AG08395 (cell line): Measurements from ENCODE around the gene FSTL5.

ENCODE experiments used
- DNase-seq: peaks from one replicate; pipeline ENCODE4 v3.0.0; 2012; ENCODE audit warnings: mixed read lengths, low spot score

Gene FSTL5

DNA sequence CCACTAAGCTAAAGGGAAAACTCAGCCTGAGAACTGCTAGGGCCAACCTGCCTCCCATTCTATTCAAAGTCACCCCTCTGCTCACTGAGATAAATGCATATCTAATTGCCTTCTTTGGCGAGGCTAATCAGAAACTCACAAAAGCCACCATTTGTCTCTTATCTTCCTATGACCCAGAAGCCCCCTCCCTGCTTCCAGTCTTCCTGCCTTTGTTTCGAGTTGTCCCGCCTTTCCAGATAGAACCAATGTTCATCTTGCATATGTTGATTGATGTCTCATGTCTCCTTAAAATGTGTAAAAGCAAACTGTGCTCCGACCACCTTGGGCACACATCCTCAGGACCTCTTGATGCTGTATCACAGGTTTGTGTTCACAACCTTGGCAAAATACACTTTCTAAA is 459.8 kb downstream of the FSTL5 start:
- DNase-seq = no peak

DNA sequence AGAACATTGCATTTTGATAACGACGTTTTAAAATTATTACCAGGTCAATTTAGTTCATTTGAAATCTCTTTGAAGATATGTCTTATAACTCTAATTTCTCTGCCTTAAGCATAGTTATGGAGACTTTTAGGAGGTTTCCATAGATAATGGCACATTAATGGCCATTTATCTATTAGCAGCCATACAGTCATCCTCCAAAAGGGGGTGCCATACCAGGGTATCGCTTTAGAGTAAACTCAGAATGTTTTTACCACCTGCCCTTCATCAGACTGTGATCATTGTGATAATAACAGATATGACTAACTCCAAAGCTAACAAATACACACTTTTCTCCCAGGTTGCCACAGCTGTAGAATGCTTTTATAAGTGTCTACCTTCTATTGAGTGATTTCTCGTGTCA is 461.5 kb downstream of the FSTL5 start:
- DNase-seq = no peak

DNA sequence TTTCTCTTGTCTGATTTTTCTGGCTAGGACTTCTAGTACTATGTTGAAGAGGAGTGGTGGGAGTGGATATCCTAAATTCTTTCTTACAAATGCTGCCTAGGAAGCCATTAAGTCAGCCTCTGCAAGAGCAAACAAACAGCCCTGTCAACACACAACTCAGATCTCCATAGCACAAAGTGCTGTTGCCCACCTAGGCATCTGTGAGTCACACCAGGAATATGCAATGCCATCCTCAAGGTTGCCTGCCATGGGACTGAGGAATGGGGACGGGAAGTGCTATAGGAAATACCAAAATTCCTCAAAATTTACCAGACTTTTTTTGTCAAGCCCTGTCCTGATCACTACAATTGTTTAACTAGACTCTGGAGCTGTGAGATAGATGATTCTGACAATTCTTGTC is 466.9 kb downstream of the FSTL5 start:
- DNase-seq = no peak

DNA sequence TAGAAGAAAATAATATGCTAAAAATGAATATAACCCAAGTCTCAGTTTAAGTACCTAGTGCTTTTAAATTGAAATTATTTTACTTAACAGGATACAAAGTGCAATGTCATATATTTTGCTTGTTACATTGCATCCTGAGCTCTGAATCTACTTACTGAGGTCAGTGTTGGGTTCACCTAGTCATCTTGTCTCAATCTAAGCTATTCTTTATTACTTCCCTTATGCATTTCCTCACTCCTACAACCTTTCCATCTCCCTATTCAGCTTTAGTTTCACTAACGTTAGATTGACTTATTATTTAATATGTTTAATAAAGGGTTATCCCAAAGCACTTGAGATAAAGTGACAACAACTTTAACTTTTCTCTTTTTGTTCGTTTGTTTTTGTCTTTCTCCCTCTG is 483.7 kb downstream of the FSTL5 start:
- DNase-seq = no peak

DNA sequence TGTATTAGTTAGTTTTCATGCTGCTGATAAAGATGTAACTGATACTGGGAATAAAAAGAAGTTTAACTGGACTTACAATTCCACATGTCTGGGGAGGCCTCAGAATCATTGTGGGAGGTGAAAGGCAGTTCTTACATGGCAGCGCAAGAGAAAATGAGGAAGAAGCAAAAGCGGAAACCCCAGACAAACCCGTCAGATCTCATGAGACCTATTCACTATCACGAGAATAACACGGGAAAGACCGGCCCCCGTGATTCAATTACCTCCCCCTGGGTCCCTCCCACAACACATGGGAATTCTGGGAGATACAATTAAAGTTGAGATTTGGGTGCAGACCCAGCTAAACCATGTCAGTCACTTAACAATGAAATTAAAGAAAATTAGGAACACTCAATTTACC is 499.1 kb downstream of the FSTL5 start:
- DNase-seq = no peak

DNA sequence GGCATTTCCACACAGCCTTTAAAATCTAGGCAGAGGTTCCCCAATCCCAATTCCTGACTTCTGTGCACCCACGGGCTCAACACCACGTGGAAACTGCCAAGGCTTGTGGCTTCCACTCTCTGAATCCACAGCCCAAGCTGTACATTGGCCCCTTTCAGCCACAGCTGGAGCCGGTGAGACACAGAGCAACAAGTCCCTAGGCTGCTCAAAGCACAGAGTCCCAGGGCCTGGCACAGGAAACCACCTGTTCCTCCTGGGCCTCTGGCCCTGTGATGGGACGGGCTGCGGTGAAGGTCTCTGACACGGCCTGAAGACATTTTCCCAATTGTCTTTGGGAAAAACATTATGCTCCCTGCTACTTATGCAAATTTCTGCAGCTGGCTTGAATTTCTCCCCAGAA is 500.0 kb downstream of the FSTL5 start:
- no peak for DNase-seq

DNA sequence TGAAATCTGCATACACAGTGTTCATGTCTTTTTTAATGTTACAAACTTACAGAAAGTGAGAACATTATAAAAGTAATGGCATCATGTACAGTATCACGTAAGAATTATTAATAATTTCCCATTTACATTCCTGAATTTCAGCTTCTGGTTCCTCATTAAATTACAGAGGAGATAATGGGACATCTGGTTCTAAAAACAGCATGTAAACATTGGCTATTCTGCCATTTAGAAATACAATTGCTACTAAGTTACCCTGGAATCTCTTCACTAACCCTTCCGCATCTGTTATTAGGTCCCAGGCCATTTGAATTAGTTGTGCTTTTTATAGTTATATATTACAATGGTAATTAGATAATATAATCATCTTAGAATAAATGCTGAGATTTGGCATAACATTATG is 505.1 kb downstream of the FSTL5 start:
- DNase-seq = no peak

DNA sequence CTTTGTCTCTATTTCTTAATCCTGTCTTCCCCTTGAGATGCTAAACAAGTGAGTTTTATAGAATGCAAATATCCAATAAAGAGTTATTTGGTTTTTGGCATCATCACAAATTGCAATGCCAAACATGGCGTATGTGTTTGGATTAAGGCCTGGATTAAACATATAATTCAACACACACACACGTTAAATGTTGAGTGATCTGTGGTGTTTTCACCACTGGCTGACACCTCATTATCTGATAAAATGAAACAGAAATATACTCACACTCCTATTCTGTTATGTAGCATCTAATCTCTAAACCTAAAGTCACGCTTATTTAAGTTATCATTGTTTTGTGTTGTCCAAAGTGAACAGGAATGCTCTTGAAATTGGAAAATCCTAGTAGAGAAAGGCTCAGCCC is 506.2 kb downstream of the FSTL5 start:
- DNase-seq = no peak

DNA sequence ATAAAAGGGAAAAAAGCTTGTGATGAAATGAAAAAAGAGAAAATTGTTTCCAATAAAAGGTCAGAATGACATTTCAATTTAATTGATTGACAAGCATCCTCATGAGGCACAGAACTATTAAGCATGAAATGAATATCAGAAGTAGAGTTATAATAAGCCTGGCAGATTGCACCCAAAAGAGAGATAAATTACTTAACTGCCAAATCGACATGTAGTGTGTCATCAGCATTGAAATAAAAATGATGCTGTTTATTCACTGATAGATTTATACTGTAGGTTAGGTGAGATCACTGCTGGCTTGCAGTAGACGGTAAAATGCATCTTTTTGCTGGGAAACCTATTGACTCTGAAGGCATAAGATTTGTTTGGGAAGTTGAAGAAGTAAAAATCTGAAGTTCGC is 507.2 kb downstream of the FSTL5 start:
- no peak for DNase-seq

DNA sequence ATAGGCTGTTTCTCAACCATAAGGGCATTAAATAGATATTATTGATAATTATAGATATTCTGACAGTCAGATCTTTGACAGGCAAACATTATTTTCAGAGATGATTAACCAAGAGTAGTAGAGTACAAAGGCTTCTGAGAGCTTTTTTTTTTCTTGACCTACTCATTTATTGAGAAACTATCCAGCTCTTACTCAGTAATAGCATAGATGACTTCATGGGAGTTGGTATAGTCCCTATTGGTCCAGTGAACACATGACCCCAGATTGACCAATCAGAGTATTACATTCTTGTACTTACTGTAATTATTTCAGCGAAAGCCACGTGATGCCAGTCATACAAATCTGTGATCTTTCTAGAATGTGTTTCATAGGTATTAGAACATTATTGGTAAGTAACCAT is 508.7 kb downstream of the FSTL5 start:
- no peak for DNase-seq

DNA sequence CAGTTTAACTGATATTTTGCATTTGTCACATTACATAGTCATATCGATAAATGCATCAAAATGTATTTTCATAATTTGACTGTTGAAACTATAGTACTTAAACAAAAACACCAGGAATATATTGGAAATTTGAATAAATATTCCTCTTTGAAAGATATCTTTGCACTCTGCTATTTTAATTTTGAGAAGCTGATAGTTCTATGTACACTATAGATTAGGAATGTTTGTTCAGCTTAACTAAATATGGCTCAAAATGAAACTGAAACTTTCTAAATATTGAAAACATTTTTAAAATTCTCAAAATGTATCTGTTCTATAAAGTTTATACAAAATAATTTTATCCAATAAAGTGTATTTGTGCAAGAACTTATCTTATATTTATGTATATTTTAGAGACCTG is 510.1 kb downstream of the FSTL5 start:
- DNase-seq = no peak

DNA sequence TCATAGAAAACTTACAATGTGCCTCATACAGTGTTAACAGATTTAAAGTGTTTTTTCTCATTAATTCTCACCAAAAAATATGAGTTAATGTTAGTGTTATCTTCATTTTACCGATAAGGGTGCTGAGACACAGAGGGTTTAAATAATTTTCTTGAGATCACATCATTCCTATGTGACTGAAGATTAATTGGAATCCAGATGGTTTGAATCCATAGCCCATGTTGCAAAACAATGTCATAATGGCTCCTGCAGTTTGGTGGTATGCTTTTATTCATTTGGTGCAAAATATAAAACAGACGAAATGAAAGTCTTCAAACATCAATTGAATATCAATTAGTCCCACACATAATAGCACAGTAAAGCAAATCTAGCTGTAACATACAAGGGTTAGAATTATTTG is 512.2 kb downstream of the FSTL5 start:
- DNase-seq = no peak

DNA sequence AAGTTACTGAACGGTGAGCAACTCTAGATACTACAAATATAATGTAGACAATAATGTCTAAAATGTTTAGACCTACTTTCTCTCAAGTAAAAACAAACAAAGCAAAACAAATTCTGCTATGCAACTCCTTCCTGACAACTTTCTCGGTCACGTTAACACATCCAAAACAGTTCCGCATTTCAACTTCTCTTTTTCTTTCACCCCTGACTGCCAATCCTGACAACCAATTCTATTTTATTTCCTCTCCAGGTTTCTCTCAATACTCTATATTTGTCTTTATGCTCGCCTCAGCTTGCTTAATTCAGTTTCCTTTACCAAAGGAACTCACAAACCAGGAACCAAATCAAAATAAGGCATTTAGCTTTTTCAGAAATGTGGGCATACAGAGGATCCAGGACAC is 513.0 kb downstream of the FSTL5 start:
- no peak for DNase-seq

DNA sequence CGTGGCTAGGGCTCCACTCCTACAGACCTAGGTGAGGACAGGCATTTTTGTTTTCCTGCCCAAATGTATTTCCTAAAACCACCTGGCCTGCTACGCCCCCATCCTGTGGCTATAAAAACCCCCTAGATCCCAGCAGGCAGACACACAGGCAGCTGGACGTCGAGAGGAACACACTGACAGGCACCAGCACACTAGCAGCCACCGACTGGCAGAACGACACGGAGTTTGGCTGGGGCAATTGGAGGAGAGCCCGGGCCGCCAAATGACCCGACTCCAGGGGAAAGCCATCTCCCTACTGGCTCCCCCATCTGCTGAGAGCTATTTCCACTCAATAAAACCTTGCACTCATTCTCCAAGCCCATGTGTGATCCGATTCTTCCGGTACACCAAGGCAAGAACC is 516.0 kb downstream of the FSTL5 start:
- no peak for DNase-seq

DNA sequence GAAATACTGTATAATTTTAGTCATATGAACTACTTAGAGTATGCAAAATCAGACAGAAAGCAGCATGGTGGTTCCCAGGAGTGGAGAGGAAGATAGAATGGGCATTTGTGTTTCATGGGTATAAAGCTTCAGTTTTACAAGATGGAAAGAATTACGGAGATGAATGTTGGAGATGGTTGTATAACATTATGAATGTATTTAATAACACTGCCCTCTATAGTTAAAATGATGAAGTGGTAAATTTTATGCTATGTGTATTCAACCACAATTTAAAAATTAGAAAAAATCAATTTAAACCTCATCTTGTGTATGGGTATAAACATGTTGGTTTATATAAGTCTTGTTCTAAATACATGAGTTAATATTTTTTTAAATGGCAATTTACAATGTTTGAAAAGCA is 521.1 kb downstream of the FSTL5 start:
- DNase-seq = peak; percentile 2

DNA sequence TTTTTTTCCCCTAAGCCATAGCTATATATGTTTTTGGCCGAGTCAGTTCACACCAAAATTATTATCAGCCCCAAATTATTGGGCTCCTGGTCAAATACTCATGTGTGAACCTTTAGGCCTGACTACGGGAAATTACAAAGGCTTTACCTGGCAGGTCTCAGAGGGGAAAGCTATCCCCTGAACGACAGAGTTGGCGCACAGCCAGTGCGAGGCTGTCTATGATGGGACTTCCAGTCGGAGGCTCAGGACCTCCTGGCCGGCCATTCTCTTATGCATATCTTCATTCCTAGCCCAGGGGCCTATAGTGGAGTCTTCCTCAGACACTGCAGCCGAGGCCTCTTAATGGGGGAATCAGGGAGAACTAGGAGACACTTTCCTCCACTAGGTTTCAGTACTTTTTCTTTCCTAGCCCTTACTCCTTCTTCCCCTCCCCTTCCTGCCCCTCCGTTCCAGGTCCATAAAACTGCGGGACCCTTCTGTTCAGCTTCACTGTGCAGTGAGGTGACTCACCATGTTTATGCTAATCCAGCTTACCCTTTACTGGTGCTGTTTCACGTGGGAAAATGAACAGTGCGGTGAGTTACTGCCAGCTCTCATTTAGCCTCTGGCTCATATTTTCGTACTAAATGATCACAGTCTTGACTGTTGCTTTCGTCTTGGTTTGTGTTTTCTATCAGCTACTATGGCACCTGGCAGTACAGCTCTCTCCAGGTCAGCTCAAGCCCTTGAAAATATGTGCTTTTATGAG is 533.9 kb downstream of the FSTL5 start:
- DNase-seq = no peak

DNA sequence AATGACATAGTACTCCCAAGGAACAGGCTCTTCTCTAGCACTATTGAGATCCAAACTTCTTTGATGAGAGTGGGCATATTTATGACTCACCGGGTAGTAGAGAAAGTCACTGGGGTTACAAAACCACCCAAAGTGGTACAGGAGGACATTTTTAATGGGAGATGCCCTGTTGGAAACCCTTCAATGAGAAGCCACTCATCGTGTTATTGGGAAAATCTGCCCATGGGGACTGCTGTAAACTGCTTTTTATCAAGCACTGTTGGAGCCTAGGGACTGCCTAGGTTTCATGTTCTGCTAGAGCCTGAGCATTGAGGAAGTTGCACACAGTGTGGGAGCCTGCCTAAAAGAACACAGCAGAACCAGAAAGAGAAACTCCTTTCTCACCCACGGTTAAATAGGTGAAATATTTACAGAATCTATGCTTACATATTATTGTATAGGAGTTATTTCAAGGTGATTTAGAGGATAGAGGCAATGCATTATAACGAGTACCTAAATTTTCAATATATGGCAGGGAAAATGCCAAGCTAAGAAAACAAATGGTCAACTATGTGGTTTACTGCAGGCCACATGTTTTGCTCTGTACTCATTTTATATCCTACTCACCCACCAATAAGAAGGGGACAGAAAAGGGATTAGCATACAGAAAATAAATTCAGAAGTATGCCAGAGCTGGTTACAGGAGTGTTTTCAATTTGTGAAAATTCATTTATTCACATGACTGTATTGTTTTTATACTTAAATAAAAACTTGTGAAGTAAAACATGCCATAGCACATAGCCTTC is 559.1 kb downstream of the FSTL5 start:
- DNase-seq = no peak

DNA sequence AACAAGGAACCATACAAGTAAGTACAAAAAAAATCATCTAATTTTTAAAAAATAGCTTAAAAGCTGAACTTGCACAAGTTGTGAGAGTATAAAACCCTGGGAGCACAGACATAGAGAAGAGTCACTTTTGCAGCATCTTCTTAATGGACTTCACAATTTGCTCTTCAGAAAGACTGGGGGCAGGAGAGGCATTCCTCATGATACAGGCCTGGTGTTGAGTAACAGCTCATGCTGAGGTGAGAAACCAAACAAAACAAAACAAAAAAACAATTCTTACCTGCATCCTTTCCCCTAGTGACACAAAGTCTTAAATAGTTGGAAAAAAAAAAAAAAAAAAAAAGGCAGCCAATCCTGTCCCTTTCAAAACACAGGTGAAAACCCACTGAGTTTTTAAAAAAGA is 562.8 kb downstream of the FSTL5 start:
- no peak for DNase-seq

DNA sequence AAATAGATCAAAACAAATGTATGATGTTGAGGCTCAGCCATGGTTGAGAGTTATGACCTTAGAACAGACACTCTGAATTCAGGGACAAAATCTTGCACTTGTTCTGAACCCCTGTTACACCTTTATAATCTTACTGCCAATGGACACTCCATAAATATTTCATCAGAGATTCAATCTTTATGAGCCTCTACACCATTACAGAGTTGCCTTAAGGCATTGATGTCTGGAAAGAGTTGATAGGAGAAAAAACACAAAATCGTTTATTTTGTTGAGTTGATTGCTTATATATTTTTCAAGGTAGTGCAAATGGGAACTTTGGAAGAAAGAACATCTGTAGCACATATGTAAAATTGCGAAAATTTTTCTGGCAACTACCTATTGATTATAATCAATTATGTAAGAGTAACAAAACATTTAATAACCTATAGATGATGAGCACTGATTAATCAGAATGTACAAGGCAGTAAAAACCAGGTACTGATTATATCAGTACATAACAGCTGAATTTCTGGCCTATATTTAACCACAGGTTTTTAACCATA is 568.5 kb downstream of the FSTL5 start:
- DNase-seq = no peak

DNA sequence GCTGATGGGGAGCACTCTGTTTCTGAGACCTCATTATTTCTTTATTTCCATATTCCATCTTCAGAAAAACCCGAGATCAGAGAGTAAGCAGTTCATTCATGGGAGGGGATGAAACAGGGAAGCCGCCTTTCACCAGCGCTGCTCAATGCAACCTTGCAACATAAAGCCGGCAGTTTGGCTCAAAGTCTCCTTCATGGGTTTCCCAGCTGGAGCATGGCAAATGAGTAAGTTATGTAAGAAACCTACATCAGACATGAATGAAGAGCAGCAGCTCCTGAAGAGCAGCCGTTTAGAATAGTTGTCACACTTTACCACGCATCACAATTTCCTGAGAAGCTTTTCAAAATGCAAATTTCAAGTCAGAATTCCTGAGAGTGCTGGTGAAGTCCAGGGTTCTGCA is 578.8 kb downstream of the FSTL5 start:
- DNase-seq = no peak

DNA sequence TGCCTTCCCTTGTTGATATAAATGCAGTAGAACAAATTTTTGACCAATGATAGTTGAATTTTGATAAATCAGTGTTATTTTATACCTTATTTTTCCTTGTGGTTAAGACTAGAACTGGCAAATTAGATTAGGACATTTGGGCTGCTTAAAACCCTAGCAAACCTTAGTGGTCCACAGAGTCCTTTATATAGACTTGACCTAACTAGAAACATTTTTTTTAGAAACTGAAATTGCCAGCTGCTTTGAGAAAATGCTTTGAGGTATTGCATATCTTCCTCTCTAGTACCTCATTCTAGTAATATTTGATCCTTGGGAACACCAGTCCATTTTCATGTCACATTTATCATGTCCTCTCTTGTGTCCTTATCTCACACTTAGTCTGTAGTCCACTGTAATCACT is 580.3 kb downstream of the FSTL5 start:
- DNase-seq = no peak

DNA sequence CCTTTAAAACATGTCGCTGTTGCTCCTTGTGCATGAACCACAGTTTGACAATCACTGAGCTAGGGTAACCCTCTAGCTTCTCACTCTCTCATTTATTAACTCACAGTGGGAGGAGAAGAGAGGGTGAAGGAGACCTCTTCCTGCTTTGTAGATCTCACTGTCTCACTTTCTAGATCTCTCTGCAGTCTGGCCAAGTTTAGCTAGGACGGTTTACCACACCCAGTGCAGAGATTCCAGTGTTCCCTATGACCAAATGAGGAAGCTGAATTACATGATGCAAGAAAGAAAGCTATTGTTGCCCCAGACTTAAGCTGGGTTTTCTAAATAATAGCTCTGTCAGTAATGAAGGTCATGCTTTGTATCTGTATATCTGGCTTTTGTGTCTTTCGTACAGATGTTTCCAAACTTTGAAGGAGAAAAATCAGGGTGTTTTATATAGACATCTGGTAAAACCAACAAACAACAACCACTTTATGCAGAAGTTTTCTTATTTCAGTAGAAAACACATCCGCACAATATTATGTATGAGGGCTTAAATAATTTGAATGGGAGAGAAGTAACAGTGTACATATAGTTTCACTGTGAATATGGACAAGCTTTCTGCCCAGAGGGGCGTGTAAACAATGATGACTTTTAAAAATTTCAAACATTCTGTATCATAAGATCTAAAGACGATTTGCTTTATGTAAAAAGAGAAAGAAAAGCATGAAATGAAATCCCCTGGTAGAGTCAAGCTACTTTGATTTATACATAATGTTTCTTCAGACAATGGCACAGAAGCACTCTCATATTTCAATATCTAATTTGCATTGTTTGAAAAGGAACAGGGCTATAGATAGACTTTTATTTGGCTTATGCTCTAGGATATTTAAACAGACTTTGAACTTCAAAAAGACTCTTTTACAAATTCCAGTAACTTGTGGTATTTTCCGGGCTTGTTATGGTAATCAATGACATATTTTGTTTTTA is 582.3 kb downstream of the FSTL5 start:
- DNase-seq = peak; percentile 33
